HepG2 (cell line): ENCODE data around the gene SLC7A4. TPM values are rescaled to one million over a fixed set of nuclear protein-coding genes. Genes with fewer than 3 reads are reported as not detected.

Experiments used
- ATAC-seq: fragments of 200-7000 bp; cut with Tn5 transposase; 3 replicates; pipeline ENCODE4 v1.9.1; 2020; ENCODE audit warnings: mild to moderate bottlenecking, moderate library complexity
- BruUV-seq: library from RNA; stranded (reverse); fragments of 400-500 nt; replicated peaks from 2 replicates; lab custom pipeline; 2021; lab: Mats Ljungman, UMichigan
- CTCF ChIA-PET: fragments of 300-600 bp; formaldehyde crosslinking; extraction: SDS; loops from one replicate; lab custom pipeline; 2021; ENCODE audit warnings: low total read pairs, inconsistent platforms, low intra/inter-chr PET ratio; lab: Yijun Ruan, JAX
- POLR2A ChIA-PET: fragments of 350-600 bp; sonication (Branson Sonifier 250); formaldehyde crosslinking; loops from one replicate; lab custom pipeline; 2020; ENCODE audit warnings: antibody characterized with exemption, inconsistent platforms; lab: Yijun Ruan, JAX
- DNase-seq: peaks from one replicate; pipeline ENCODE4 v3.0.0-alpha.2; 2015; ENCODE audit warnings: low spot score
- FAIRE-seq: peaks from 3 replicates; lab custom pipeline; 2011; peaks lifted over from hg19 to GRCh38; lab: Jason Lieb, UNC
- H2AFZ ChIP-seq: one replicate; pipeline ENCODE4 v1.6.1; 2011; ENCODE audit warnings: low read length, inconsistent platforms
- H3K27ac ChIP-seq: fragments of 300-600 bp; 3 replicates; pipeline ENCODE4 v1.8.0; 2011; ENCODE audit warnings: mixed run types, mild to moderate bottlenecking, mixed read lengths, low read length, inconsistent platforms; ENCODE audit not compliant: insufficient read depth; ENCODE audit errors: extremely low read length
- H3K27me3 ChIP-seq, 2 experiments: fragments of 200-600 bp in 1 of 2; 2 replicates in 1 of 2; 3 replicates in 1 of 2; pipeline versions ENCODE4 v1.6.0 to v1.8.0; 2011; ENCODE audit warnings: low read length in 2 of 2, mild to moderate bottlenecking in 2 of 2, moderate library complexity in 2 of 2, inconsistent platforms in 1 of 2; ENCODE audit not compliant: insufficient read depth in 2 of 2, control insufficient read depth in 1 of 2
- H3K36me3 ChIP-seq, 2 experiments: fragments of 200-600 bp in 1 of 2; replicated peaks in 1 of 2; 2 replicates in 1 of 2; 3 replicates in 1 of 2; pipeline versions ENCODE4 v1.5.1 to v1.8.0; 2011; ENCODE audit warnings: low read length in 2 of 2, inconsistent platforms in 1 of 2; ENCODE audit not compliant: insufficient read depth in 2 of 2, control insufficient read depth in 1 of 2
- H3K4me1 ChIP-seq: 2 replicates; pipeline ENCODE4 v1.5.1; 2012; ENCODE audit warnings: low read length, inconsistent platforms; ENCODE audit not compliant: insufficient read depth
- H3K4me2 ChIP-seq: 2 replicates; pipeline ENCODE4 v1.6.0; 2011; ENCODE audit warnings: low read depth, low read length, inconsistent platforms
- H3K4me3 ChIP-seq, 3 experiments: fragments of 200-600 bp in 1 of 3; sonication (generic), shearing (Covaris generic) in 1 of 3; replicated peaks in 1 of 3; 2 replicates each; pipeline ENCODE4 v1.5.1; 2011 to 2016; ENCODE audit warnings: low read length in 3 of 3, inconsistent platforms in 2 of 3, low read depth in 2 of 3, mild to moderate bottlenecking in 2 of 3, control low read depth in 1 of 3, mixed read lengths in 1 of 3; ENCODE audit not compliant: insufficient read depth in 1 of 3
- H3K79me2 ChIP-seq: one replicate; pipeline ENCODE4 v1.6.1; 2011; ENCODE audit warnings: low read length, inconsistent platforms; ENCODE audit not compliant: insufficient read depth
- H3K9ac ChIP-seq: 2 replicates; pipeline ENCODE4 v1.6.0; 2011; ENCODE audit warnings: mild to moderate bottlenecking, low read depth, low read length, inconsistent platforms; ENCODE audit not compliant: insufficient read depth
- H3K9me3 ChIP-seq: 2 replicates; pipeline ENCODE4 v1.5.1; 2012; ENCODE audit warnings: mild to moderate bottlenecking, low read length
- H4K20me1 ChIP-seq: 2 replicates; pipeline ENCODE4 v1.6.0; 2011; ENCODE audit warnings: inconsistent platforms, mild to moderate bottlenecking, low read length, moderate library complexity; ENCODE audit not compliant: insufficient read depth
- BRD4 ChIP-seq: sonication (generic); formaldehyde crosslinking; IDR thresholded peaks from 2 replicates; pipeline ENCODE4 v1.4.0; 2020; ENCODE audit warnings: missing genetic modification reagents
- CAMTA2 ChIP-seq: sonication (generic); formaldehyde crosslinking; IDR thresholded peaks from 2 replicates; pipeline ENCODE4 v1.4.0; 2020; ENCODE audit warnings: mild to moderate bottlenecking, missing genetic modification reagents, borderline replicate concordance
- HDAC1 ChIP-seq: sonication (generic); formaldehyde crosslinking; IDR thresholded peaks from 2 replicates; pipeline ENCODE4 v1.5.1; 2020; ENCODE audit warnings: mild to moderate bottlenecking, missing genetic modification reagents
- NFKBIZ ChIP-seq: IDR thresholded peaks from 2 replicates; pipeline ENCODE4 v1.6.1; 2018; ENCODE audit warnings: missing genetic modification reagents, missing compliant biosample characterization
- NFYB ChIP-seq: sonication (generic); formaldehyde crosslinking; IDR thresholded peaks from 2 replicates; pipeline ENCODE4 v1.4.0; 2020; ENCODE audit warnings: missing genetic modification reagents
- SALL2 ChIP-seq: sonication (generic); formaldehyde crosslinking; IDR thresholded peaks from 2 replicates; pipeline ENCODE4 v1.8.1; 2023; ENCODE audit warnings: mild to moderate bottlenecking, missing genetic modification reagents, inconsistent platforms
- ZHX1 ChIP-seq: sonication (generic); formaldehyde crosslinking; IDR thresholded peaks from 2 replicates; pipeline ENCODE4 v1.8.1; 2022; ENCODE audit warnings: low read depth, mild to moderate bottlenecking, missing genetic modification reagents
- ZNF552 ChIP-seq: sonication (generic); formaldehyde crosslinking; IDR thresholded peaks from 2 replicates; pipeline ENCODE4 v1.9.0; 2022; ENCODE audit warnings: missing genetic modification reagents, mild to moderate bottlenecking, borderline replicate concordance
- ZNF605 ChIP-seq: sonication (generic); formaldehyde crosslinking; IDR thresholded peaks from 2 replicates; pipeline ENCODE4 v1.8.0; 2022; ENCODE audit warnings: mild to moderate bottlenecking, missing genetic modification reagents
- ZNF704 ChIP-seq: sonication (generic); formaldehyde crosslinking; IDR thresholded peaks from 2 replicates; pipeline ENCODE4 v1.8.1; 2023; ENCODE audit warnings: mild to moderate bottlenecking, inconsistent platforms, moderate library complexity, missing genetic modification reagents, borderline replicate concordance
- ZNF782 ChIP-seq: sonication (generic); formaldehyde crosslinking; IDR thresholded peaks from 2 replicates; pipeline ENCODE4 v1.4.0; 2020; ENCODE audit warnings: missing genetic modification reagents, mild to moderate bottlenecking, borderline replicate concordance
- WGBS: methylation state at CpG from one replicate; pipeline ENCODE4 v1.1.6; 2017; ENCODE audit warnings: low lambda C conversion rate; 5-methylcytosine and 5-hydroxymethylcytosine counted together
- in situ Hi-C: cut with HindIII; loops from 2 replicates; pipeline ENCODE4 v1.10.0; 2017; ENCODE audit warnings: low pct_unique_long_range_greater_than_20kb; ENCODE audit not compliant: extremely low pct_ligation_motif_present
- intact Hi-C: fragments of 100-400 bp; cut with micrococcal nuclease; formaldehyde crosslinking; loops from one replicate; pipeline ENCODE4 v1.10.0; 2022; ENCODE audit not compliant: unreplicated experiment
- polyA plus RNA-seq, 8 experiments: library from polyadenylated mRNA; depleted of rRNA in 3 of 8; stranded (reverse) in 7 of 8; unstranded in 1 of 8; fragments of >200 nt; fragmentation: Illumina TruSeq in 4 of 8; extraction: Trizol in 4 of 8; gene quantifications; 2 replicates each; pipeline versions ENCODE4 v1.2.1 to v1.2.3, GENCODE V29; 2011 to 2016; ENCODE audit warnings: low read depth in 4 of 8, missing spikeins in 1 of 8, mixed read lengths in 1 of 8; ENCODE audit not compliant: insufficient read depth in 1 of 8
- total RNA-seq, 5 experiments: library from RNA; depleted of rRNA; stranded (reverse); fragments of >200 nt; fragmentation: Illumina TruSeq; extraction: Trizol; gene quantifications; 2 replicates each; pipeline ENCODE4 v1.2.3, GENCODE V29; 2016; ENCODE audit warnings: low read depth in 1 of 5
- TF ChIP-seq, protein P1 (sequence below), 2 experiments: sonication (generic) in 1 of 2; formaldehyde crosslinking in 1 of 2; IDR thresholded peaks; 2 replicates each; pipeline versions ENCODE4 v1.4.0 to v1.6.1; 2016 to 2020; ENCODE audit warnings: borderline replicate concordance in 1 of 2, low read depth in 1 of 2, mild to moderate bottlenecking in 1 of 2, missing genetic modification reagents in 1 of 2

SLC7A4 gene
- total and polyA plus RNA-seq, 2 of the 13 experiments (the other 11 are each of a cell fraction or from before 2014, with no cell fraction given): not detected

DNA sequence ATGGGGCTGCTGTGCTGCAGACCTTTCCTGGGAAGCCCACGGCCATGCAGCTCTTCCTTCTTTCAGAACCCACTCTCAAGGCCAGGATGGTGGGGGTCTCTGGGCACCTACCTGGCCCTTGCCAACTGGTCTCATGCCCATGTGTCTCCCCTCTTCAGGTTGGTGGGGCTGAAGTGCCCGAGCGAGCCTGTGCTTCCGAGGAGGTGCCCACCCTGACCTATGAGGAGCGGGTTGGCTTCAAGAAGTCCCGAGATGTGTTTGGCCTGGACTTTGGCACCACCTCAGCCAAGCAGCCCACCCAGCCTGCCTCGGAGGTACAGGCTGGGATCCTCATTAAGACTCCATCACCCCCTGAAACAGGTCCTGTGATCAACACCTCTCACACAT, 40.3 kb downstream of the SLC7A4 start:
- no peaks in the 10 kb centered on the region for H3K27me3 ChIP-seq
- ATAC-seq: no peak
- POLR2A ChIA-PET: interaction anchor here (2.2 to 2.8 kb wide), 2 partner anchors 10 kb away, joined by 10 to 16 read pairs; partner anchors contain the start of genes LZTR1 and THAP7
- H2AFZ ChIP-seq: no peak overlapping the region
- H3K4me2 ChIP-seq: no peak overlapping the region
- H3K79me2 ChIP-seq: no peaks in the 10 kb centered on the region
- intact Hi-C loops (no loop called here), in situ Hi-C loops (no loop called here)
- TF ChIP-seq, protein P1, sequence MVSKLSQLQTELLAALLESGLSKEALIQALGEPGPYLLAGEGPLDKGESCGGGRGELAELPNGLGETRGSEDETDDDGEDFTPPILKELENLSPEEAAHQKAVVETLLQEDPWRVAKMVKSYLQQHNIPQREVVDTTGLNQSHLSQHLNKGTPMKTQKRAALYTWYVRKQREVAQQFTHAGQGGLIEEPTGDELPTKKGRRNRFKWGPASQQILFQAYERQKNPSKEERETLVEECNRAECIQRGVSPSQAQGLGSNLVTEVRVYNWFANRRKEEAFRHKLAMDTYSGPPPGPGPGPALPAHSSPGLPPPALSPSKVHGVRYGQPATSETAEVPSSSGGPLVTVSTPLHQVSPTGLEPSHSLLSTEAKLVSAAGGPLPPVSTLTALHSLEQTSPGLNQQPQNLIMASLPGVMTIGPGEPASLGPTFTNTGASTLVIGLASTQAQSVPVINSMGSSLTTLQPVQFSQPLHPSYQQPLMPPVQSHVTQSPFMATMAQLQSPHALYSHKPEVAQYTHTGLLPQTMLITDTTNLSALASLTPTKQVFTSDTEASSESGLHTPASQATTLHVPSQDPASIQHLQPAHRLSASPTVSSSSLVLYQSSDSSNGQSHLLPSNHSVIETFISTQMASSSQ (IDR thresholded peaks at IDR 0.05; ENCODE audit: low read depth): no peak
- TF ChIP-seq, protein P1 (CRISPR knock-in tag; IDR thresholded peaks at IDR 0.05; ENCODE audit: borderline replicate concordance): no peak
- TF ChIP-seq NFYB (CRISPR knock-in tag): no peak
- no peak for TF ChIP-seq SALL2 (CRISPR knock-in tag)
- TF ChIP-seq BRD4 (CRISPR knock-in tag): no peak
- no peak for TF ChIP-seq ZNF605 (CRISPR knock-in tag)
- TF ChIP-seq ZNF782 (CRISPR knock-in tag): no peak
- TF ChIP-seq CAMTA2 (CRISPR knock-in tag): no peak
- TF ChIP-seq NFKBIZ (CRISPR knock-in tag): no peak
- TF ChIP-seq HDAC1 (CRISPR knock-in tag): no peak
- no peak for TF ChIP-seq ZNF704 (CRISPR knock-in tag)
- TF ChIP-seq ZNF552 (CRISPR knock-in tag): no peak
- TF ChIP-seq ZHX1 (CRISPR knock-in tag): no peak
- no peak overlapping the region for H3K4me3 ChIP-seq
- 90% methylated on average over 7 of the region's 7 CpGs for WGBS
- no peak overlapping the region for H3K9ac ChIP-seq
- no peak overlapping the region for H3K27ac ChIP-seq
- no peak for DNase-seq
- H4K20me1 ChIP-seq: no peaks in the 10 kb centered on the region
- FAIRE-seq: no peak
- H3K36me3 ChIP-seq: peaks cover 2 to 38% of the 10 kb centered on the region in 2 experiments
- no peaks in the 10 kb centered on the region for H3K4me1 ChIP-seq
- CTCF ChIA-PET: no interaction called here
- H3K9me3 ChIP-seq: no peaks in the 10 kb centered on the region
- BruUV-seq: no TSS peak
